GM12874 (cell line): ENCODE results near the gene PRR20A.
"Not testable (repeated sequence)": the region's sequence is repeated elsewhere in the genome, so short reads cannot be mapped to it uniquely, and the experiment has no call there.

Source experiments
- CTCF ChIP-seq: IDR thresholded peaks from 2 replicates; pipeline ENCODE4 v1.5.1; 2011; ENCODE audit warnings: low read depth, mild to moderate bottlenecking, control low read depth, low read length, moderate library complexity; ENCODE audit not compliant: insufficient read depth

PRR20A gene

DNA sequence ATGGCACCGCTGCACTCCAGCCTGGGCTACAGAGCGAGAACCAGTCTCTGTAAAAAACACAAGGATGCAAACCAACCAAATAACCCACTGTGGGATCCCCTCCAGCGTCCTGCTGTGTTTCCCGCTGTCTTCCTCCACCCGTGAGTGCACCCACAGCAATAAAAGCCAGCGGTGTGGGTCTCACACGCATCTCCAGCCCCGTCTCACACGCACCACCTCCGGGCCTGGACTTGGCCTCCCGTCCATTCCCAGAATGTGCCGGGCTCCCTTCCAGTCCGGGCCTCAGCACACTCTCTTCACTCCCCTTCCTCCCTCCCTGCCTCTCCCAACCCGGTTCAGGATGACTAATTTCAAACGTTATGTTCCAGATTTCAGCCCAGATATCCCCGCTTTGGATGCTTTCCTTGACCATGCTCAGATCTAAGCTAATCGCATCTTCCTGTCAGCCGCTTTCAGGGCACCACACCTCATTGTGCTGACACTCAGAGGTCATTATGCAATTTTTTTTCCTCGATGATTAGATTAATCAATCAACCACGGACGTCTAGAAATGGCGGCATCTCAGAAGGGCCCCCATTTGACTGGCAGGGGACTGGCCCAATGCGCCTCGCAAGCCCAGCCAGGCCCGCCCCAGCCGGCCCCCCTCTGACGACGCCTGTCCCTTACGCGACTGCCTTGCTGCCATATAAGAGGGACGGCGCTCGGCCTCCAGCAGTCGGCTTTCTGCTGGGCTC, at the start of gene PRR20A:
PRR20A (plus strand) TSS at position 684 of the 734 bp plus-strand sequence. CDS start 387 bp downstream, outside the sequence.
- TF ChIP-seq CTCF = not testable (repeated sequence)

DNA sequence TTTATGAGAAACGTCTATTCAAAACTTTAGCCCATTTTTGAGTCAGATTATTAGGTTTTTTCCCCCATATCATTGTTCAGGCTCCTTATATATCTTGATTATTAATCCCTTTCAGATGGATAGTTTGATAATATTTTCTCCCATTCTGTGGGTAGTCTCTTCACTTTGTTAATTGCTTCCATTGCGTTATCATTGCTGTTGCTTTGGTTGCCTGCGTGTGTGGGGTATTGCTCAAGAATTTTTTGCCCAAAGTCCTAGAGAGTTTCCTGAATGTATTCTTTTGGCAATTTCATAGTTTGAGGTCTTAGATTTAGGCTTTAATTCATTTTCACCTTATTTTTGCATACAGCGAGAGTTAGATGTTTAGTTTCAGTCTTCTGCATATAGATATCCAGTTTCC, 25.8 kb upstream of the PRR20A start:
- TF ChIP-seq CTCF = no peak

- no peak for TF ChIP-seq CTCF
Measured at GRCh38 chr13:57123681-57124080, 17.0 kb upstream of the PRR20A start.

- TF ChIP-seq CTCF = no peak
Measured at GRCh38 chr13:57128909-57129308, 11.8 kb upstream of the PRR20A start.

- TF ChIP-seq CTCF = no peak
Measured at GRCh38 chr13:57136093-57136492, 4.6 kb upstream of the PRR20A start.

DNA sequence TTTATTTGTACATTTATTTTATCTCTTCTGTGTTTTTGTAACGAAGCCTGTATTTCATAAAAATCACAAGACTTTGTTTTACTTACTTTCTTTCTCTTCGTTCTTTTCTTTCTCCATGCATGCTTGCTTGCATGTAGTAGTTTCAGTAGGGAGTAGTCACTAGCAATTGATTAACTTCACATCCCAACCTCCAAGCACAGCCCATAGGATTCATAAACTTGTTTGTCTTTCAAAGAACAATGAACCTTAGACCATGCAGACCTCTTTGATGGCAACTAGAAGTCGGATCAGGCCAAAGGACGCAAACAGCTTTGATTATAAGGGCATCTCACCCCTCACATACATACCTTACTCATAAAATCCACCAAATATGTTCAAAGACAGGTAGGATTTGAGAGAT, 3.1 kb upstream of the PRR20A start:
- TF ChIP-seq CTCF = no peak

- TF ChIP-seq CTCF = no peak
Measured at GRCh38 chr13:57138988-57139387, 1.7 kb upstream of the PRR20A start.
